8988T (cell line): ENCODE data around the gene TMOD1.

Experiments used
- DNase-seq: peaks from one replicate; pipeline ENCODE4 v3.0.0; 2011

Gene TMOD1

GRCh38 chr9:97551308-97551707, 49.8 kb downstream of the TMOD1 start:
- no peak for DNase-seq

- no peak for DNase-seq
These were observed 51.7 kb downstream of the TMOD1 start for GRCh38 chr9:97553141-97553540.

GRCh38 chr9:97553841-97554240, 52.4 kb downstream of the TMOD1 start:
- DNase-seq, result no peak

GRCh38 chr9:97554566-97555075, 53.2 kb downstream of the TMOD1 start:
- no peak for DNase-seq

- DNase-seq, result no peak
These were observed 53.7 kb downstream of the TMOD1 start for GRCh38 chr9:97555164-97555563.

- no peak for DNase-seq
These were observed 54.7 kb downstream of the TMOD1 start for GRCh38 chr9:97556036-97556720.

- DNase-seq, result no peak
These were observed 55.5 kb downstream of the TMOD1 start for GRCh38 chr9:97556721-97557605.

GRCh38 chr9:97557606-97558095, 56.2 kb downstream of the TMOD1 start:
- no peak for DNase-seq

- DNase-seq, result no peak
These were observed 57.2 kb downstream of the TMOD1 start for GRCh38 chr9:97558701-97559101.

- DNase-seq, result no peak
These were observed 57.6 kb downstream of the TMOD1 start for GRCh38 chr9:97559111-97559514.

GRCh38 chr9:97560154-97560553, 58.7 kb downstream of the TMOD1 start:
- no peak for DNase-seq

- DNase-seq, result no peak
These were observed 59.4 kb downstream of the TMOD1 start for GRCh38 chr9:97560851-97561250.

- DNase-seq, result no peak
These were observed 60.0 kb downstream of the TMOD1 start for GRCh38 chr9:97561501-97561900.

GRCh38 chr9:97562542-97562941, 61.1 kb downstream of the TMOD1 start:
- DNase-seq, result no peak

- DNase-seq, result no peak
These were observed 62.1 kb downstream of the TMOD1 start for GRCh38 chr9:97563458-97564135.

GRCh38 chr9:97564291-97565175, 63.1 kb downstream of the TMOD1 start:
- DNase-seq, result no peak

GRCh38 chr9:97565262-97565661, 63.8 kb downstream of the TMOD1 start:
- DNase-seq, result no peak

GRCh38 chr9:97567182-97567893, 65.9 kb downstream of the TMOD1 start:
- DNase-seq, result no peak

GRCh38 chr9:97567894-97568202, 66.4 kb downstream of the TMOD1 start:
- DNase-seq, result no peak

- DNase-seq, result no peak
These were observed 67.2 kb downstream of the TMOD1 start for GRCh38 chr9:97568461-97569275.

- DNase-seq, result no peak
These were observed 69.4 kb downstream of the TMOD1 start for GRCh38 chr9:97570899-97571298.
